Measurements from ENCODE around the gene GSG1L. TPM values are rescaled to one million over a fixed set of nuclear protein-coding genes. Genes with fewer than 3 reads are reported as not detected.

GSG1L gene
- total RNA-seq, 4 donors from 2014 or later: not detected

DNA sequence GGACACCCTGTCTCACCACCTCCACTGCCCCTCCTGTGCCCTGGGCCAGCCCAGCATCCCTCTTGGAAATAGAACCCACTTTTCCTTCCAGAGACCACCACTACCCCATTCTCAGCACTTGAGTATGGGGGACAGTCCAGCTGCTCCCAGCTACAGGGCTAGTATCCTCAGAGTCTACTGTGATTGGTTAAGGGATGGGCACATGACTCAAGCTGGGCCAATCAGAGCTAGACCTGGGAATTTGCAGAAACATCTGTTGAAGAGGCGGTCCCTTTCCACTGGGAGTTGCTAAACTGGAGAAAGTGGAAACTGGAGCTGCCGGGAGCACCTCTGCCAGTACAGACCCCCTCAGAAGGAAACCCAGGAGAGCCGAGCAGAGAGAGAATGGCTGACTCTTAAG lies 156.6 kb downstream of the GSG1L start:
- Histone ChIP-seq H3K4me1 (no peaks in the 10 kb centered on the region), H3K27me3 (no peaks in the 10 kb centered on the region), H3K4me3 (no peak overlapping the region), H3K36me3 (no peaks in the 10 kb centered on the region), H3K9me3 (no peaks in the 10 kb centered on the region), H3K27ac (no peak overlapping the region)
- TF ChIP-seq POLR2A (IDR thresholded peaks at IDR 0.05) (no peak), CTCF (IDR thresholded peaks at IDR 0.05) (no peak)
- DNase-seq: no peak

DNA sequence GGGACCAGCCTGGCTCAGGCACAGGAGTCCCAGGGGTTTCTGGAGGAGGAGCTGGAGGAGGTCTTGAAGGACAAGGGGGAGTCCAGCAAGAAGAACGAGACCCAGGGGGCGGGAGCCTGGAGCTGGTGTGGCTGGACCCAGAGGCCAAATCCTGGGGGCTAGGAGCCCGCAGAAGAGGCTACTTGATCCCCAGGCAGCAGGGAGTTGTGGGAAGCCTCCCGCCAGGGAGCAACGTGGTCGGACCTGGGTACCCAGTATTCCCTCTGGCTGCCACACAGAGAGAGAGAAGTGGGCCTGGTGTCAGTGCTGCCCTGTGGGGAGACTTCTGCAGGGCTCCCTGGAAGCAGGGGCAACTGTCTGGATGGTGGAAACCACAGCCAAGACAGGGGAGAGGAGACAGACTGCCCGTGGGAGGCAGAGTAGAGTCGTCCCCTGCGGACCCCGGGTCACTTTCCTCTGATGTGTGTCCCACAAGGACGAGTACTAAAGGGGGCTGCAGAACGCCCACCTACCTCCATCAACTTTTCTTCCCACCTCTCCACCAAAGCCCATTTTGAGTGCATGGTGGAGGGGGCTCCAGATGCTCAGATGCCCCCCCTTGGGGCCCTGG lies 160.4 kb downstream of the GSG1L start:
- Histone ChIP-seq H3K36me3 (no peaks in the 10 kb centered on the region), H3K9me3 (no peaks in the 10 kb centered on the region), H3K27me3 (no peaks in the 10 kb centered on the region), H3K4me3 (no peak overlapping the region), H3K27ac (no peak overlapping the region), H3K4me1 (no peaks in the 10 kb centered on the region)
- no peak for DNase-seq
- no peak for TF ChIP-seq CTCF (IDR thresholded peaks at IDR 0.05)
- no peak for TF ChIP-seq POLR2A (IDR thresholded peaks at IDR 0.05)

GRCh38 chr16:27902551-27902950 lies 161.0 kb downstream of the GSG1L start:
- no peak for DNase-seq
- Histone ChIP-seq H3K4me1 (no peaks in the 10 kb centered on the region), H3K36me3 (no peaks in the 10 kb centered on the region), H3K4me3 (no peak overlapping the region), H3K9me3 (no peaks in the 10 kb centered on the region), H3K27me3 (no peaks in the 10 kb centered on the region), H3K27ac (no peak overlapping the region)
- TF ChIP-seq CTCF (IDR thresholded peaks at IDR 0.05): no peak
- no peak for TF ChIP-seq POLR2A (IDR thresholded peaks at IDR 0.05)

DNA sequence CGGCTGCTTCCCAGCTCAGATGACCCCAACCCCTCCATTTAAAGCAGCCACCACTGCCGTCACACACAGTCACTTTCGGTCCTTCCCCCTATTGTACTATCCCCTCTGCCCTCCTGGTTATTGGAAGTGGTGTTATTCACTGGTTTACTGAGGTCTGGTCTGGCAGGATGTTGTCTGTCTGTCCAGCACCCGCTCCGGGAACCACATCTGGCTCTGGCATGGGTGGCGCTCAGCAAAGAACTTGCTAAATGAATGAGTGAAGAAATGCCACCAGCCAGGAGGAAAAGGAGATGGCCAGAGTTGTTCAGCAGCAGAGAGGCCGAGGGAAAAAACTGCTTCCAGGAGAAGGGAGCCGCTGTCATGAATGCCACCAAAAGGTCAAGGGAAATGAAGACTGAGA lies 161.6 kb downstream of the GSG1L start:
- H3K27me3 ChIP-seq: no peaks in the 10 kb centered on the region
- H3K27ac ChIP-seq: no peak overlapping the region
- H3K4me3 ChIP-seq: no peak overlapping the region
- TF ChIP-seq CTCF (IDR thresholded peaks at IDR 0.05) (no peak), POLR2A (IDR thresholded peaks at IDR 0.05) (no peak)
- DNase-seq: no peak
- H3K9me3 ChIP-seq: peaks cover 0 to 3% (median 0%) of the 10 kb centered on the region in 4 donors
- no peaks in the 10 kb centered on the region for H3K36me3 ChIP-seq
- no peaks in the 10 kb centered on the region for H3K4me1 ChIP-seq

- DNase-seq: no peak
- Histone ChIP-seq H3K9me3 (peaks cover 0 to 4% (median 0%) of the 10 kb centered on the region in 4 donors), H3K4me3 (no peak overlapping the region), H3K27me3 (no peaks in the 10 kb centered on the region), H3K4me1 (no peaks in the 10 kb centered on the region), H3K27ac (no peak overlapping the region), H3K36me3 (no peaks in the 10 kb centered on the region)
- TF ChIP-seq CTCF (IDR thresholded peaks at IDR 0.05) (no peak), POLR2A (IDR thresholded peaks at IDR 0.05) (no peak)
Observed at GRCh38 chr16:27899736-27900135, 163.8 kb downstream of the GSG1L start.

DNA sequence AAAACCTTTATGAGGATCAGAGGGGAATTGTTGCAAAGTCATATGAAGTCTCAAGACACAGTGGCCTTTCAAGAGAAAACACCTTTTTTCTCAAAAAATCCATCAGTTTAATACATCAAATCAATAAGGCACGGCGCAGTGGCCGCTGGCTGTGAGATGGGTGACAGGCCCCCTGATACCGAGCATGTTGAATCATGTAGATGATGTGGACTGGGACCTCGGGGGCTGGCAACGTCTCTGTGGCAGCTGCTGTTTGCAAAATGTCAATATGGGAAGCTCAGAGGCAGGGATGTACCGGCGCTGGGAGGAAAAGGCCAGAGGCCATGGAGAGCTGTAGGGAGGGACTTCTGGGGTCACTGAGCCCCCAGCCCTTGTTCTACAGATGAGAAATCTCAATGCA lies 169.1 kb downstream of the GSG1L start:
- no peak overlapping the region for H3K4me3 ChIP-seq
- H3K4me1 ChIP-seq: no peaks in the 10 kb centered on the region
- TF ChIP-seq POLR2A (IDR thresholded peaks at IDR 0.05): no peak
- no peak for TF ChIP-seq CTCF (IDR thresholded peaks at IDR 0.05)
- no peak for DNase-seq
- peaks cover 0 to 4% (median 0%) of the 10 kb centered on the region in 4 donors for H3K9me3 ChIP-seq
- H3K27ac ChIP-seq: no peak overlapping the region
- H3K27me3 ChIP-seq: no peaks in the 10 kb centered on the region
- no peaks in the 10 kb centered on the region for H3K36me3 ChIP-seq
